Nucleus accumbens (tissue), 56 donors: ENCODE data around the gene CNTN5.
"Not testable (repeated sequence)": the region's sequence is repeated elsewhere in the genome, so short reads cannot be mapped to it uniquely, and the experiment has no call there.

ENCODE experiments used
- DNase-seq, 56 donors: peaks; one replicate each; lab custom pipeline; 2025; lab: John Stamatoyannopoulos, UW

CNTN5 gene

GRCh38 chr11:99268886-99269285, 248.1 kb downstream of the CNTN5 start:
- no peak for DNase-seq

- no peak for DNase-seq
Observed at GRCh38 chr11:99271527-99271926, 250.8 kb downstream of the CNTN5 start.

- DNase-seq, result no peak
Observed at GRCh38 chr11:99275521-99275920, 254.8 kb downstream of the CNTN5 start.

GRCh38 chr11:99277281-99277680, 256.5 kb downstream of the CNTN5 start:
- DNase-seq, result no peak

GRCh38 chr11:99279266-99279665, 258.5 kb downstream of the CNTN5 start:
- no peak for DNase-seq

GRCh38 chr11:99281331-99281730, 260.6 kb downstream of the CNTN5 start:
- DNase-seq, result no peak

- not testable (repeated sequence) for DNase-seq
Observed at GRCh38 chr11:99297925-99298324, 277.2 kb downstream of the CNTN5 start.

- DNase-seq, result no peak
Observed at GRCh38 chr11:99307510-99308088, 286.9 kb downstream of the CNTN5 start.

- DNase-seq, result no peak
Observed at GRCh38 chr11:99311870-99312269, 291.1 kb downstream of the CNTN5 start.

- DNase-seq, result no peak
Observed at GRCh38 chr11:99316776-99317520, 296.2 kb downstream of the CNTN5 start.

GRCh38 chr11:99320769-99321290, 300.1 kb downstream of the CNTN5 start:
- no peak for DNase-seq

- no peak for DNase-seq
Observed at GRCh38 chr11:99325847-99326246, 305.1 kb downstream of the CNTN5 start.

GRCh38 chr11:99327066-99327465, 306.3 kb downstream of the CNTN5 start:
- DNase-seq, result no peak

- no peak for DNase-seq
Observed at GRCh38 chr11:99327527-99327926, 306.8 kb downstream of the CNTN5 start.

GRCh38 chr11:99333621-99334020, 312.9 kb downstream of the CNTN5 start:
- DNase-seq, result no peak

- no peak for DNase-seq
Observed at GRCh38 chr11:99343117-99343516, 322.4 kb downstream of the CNTN5 start.

- DNase-seq, result no peak
Observed at GRCh38 chr11:99349151-99349673, 328.5 kb downstream of the CNTN5 start.

GRCh38 chr11:99351624-99352023, 330.9 kb downstream of the CNTN5 start:
- no peak for DNase-seq

GRCh38 chr11:99352642-99353041, 331.9 kb downstream of the CNTN5 start:
- no peak for DNase-seq

GRCh38 chr11:99366546-99366945, 345.8 kb downstream of the CNTN5 start:
- DNase-seq, result peak in 6 of 56 donors; percentile 5 to 41 (median 8)

GRCh38 chr11:99368583-99368982, 347.8 kb downstream of the CNTN5 start:
- no peak for DNase-seq
